GM21786 (cell line): ENCODE results near the gene PRMT1.

Experiments used
- ATAC-seq: cut with Tn5 transposase; IDR thresholded peaks from one replicate; pipeline ENCODE4 v1.9.1; 2021; ENCODE audit not compliant: unreplicated experiment

PRMT1 gene

DNA sequence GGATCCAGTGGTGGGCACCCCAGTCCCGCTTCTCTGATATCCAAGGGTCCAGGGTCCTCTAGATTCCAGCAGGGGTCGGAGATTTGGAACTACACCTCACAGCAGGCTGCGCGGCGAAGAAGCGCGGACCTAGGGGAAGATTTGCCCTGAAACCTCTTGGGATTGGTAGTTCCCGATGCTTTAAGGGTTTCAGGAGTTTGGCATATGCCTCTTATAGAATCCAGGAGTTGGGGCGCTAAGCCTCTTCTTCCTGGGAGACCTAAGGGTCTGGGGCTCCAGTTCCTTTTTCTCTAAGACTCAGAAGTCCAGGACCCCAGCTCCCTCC, 11.0 kb upstream of the PRMT1 start:
- ATAC-seq = no peak

DNA sequence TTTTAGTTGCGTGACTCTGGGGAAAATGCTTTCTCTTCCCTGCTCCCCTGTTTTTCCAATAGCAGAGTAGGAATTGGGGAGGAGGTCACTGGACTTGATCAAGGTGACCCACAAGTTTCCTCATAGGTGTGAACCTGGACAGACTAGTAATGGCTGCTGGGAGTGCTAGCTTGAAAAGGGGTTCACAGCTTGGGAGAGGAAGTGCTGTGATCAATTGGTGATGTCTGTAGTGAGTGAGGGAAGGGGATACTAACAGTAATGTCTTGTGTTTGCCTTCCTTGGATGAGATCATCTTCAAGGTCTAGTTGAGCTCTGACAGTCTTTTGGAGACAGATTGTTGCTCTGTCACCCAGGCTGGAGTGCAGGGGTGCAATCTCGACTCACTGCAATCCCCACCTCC, 9.6 kb upstream of the PRMT1 start:
- no peak for ATAC-seq

DNA sequence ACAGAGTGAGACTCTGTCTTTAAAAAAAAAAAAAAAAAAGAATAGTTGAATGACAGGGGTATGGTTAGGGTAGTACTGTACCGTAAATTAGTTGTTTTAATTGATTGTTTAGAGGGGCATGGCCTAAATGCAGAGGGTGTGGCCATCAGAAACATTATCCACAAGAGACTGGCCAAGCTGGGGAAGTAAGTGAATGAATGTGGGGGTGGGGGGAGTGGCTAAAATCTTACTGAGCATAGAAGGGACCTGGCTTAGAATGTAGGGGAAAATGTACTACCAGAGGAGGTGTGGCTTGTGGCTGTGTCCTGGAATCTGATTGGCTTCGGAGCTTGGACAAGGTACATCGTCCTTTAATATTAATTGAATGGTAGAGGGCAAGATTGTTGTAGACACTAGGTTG, 7.6 kb upstream of the PRMT1 start:
- no peak for ATAC-seq

DNA sequence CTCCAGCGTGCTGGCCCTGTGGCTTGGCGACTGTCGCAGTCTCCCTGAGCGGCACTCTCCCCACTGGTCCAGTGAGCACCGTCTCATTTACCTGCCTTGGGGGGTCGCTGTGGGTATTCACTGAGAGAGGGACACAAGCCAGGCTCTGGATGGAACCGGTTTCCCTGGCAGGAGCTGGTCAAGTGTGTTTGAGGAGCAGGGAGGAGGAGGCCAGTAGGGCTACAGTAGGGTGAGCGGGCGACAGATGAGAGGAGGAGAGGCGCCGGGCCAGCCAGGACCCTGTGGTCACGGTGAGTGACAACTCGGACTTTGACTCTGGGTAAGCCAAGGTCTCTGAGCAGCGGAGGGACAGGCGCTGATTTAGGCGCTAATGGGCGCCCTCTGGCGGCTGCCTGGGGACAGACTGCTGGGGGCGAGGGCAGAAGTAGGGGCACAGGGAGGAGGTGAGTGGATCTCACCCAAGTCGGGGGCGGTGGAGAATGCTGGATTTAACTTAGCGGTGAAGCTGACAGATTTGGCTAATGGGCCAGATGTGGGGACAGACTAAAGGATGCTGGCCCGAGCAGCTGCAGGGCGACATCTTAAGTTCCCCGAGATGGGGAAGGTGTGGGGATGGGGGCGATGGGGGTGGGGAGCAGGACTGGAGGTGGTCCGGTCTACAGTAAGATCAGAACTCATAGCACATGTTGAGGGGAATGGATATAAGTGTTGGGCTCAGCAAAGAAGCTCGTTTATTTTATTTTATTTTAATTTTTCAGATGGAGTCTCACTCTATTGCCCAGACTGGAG, 4.7 kb upstream of the PRMT1 start:
- no peak for ATAC-seq

DNA sequence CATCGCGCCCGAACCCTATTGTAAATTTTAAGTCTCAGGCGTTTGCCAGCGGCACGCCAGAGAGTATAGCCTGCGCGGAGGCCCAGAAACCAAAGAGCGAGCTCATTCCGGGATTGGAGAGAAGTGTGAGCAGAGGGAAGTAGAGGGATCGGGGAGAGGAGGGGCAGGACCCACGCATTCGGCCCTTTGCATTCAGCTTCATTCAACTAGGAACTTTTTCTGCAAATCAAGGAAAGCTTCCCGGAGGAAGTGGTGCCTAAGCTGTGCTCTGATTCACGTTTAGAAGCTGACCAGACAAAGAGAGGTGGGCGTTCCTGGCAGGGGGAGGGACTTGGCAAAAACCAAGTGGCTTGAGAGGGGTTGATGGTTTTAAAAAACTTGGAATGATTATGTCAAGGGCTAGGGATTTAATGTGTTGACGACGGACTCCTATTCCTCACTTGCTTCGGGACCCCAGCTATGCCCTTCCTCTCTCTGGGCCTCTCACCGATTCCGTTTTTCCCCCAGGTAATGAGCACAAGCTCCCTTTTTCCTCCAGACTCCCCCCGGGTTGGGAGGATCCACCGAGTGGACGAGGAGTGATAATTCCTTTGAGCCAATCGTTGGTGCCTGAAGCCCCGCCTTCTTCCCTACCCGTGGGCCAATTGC, 811 bp upstream of the PRMT1 start:
- no peak for ATAC-seq

DNA sequence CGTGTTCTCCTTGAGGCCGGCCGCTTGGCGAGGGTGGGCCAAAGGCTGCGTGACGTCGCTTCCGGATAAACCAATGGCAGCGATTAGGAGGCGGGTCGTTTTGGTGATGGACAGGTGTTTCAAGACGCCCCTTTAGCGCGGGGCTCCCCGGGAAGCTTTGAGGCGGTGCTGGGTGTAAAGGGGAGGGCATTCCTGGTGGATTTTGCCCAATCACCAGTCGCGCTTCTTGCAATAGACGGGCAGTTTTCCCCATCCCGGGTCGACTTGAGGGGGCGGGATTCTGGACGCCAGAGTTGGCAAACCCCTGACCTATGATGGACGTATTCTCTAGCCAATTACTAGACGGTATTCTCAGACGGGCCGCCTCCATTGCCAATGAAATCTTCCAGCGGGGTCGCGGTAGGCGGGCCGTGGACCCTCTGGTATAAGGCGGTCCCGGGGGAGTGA, 264 bp upstream of the PRMT1 start:
- ATAC-seq = peak; percentile 61

DNA sequence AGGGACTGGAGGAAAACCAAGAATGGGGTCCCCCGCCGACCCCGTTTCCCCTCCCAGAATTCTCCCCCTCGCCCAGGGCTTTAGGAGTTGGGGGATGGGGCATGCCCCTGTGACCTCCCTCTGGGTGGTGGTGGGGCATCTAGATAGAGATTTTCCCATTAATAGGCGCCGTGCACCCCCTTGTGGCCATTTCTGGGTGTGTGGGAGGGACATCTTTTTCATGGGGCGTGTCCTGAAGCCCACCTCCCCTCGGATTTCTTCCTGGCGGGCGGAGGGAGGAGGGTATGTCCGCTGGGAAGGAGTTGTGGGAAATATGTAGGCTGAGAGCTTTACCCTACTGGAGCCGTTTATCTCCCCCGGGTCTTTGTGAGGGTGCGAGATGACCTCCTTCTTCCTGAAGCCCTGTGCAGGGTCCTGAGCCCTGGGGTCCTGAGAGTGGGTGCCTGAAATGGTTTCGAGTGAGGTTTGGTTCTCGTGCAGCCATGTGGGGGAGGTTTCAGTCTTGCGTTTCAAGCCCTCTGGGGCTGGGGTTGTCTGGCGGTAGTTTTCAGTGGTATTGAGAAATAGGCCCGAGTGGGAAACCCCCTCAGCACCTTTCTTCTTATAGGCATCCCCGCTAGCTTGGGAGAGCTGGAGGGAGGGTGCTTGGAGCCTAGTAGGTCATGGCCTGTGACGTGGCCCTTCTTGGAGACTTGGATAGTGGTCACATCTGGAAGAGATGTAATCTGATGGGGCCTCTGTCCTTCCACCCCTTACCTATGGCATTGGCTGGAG, 1.0 kb downstream of the PRMT1 start:
- no peak for ATAC-seq

DNA sequence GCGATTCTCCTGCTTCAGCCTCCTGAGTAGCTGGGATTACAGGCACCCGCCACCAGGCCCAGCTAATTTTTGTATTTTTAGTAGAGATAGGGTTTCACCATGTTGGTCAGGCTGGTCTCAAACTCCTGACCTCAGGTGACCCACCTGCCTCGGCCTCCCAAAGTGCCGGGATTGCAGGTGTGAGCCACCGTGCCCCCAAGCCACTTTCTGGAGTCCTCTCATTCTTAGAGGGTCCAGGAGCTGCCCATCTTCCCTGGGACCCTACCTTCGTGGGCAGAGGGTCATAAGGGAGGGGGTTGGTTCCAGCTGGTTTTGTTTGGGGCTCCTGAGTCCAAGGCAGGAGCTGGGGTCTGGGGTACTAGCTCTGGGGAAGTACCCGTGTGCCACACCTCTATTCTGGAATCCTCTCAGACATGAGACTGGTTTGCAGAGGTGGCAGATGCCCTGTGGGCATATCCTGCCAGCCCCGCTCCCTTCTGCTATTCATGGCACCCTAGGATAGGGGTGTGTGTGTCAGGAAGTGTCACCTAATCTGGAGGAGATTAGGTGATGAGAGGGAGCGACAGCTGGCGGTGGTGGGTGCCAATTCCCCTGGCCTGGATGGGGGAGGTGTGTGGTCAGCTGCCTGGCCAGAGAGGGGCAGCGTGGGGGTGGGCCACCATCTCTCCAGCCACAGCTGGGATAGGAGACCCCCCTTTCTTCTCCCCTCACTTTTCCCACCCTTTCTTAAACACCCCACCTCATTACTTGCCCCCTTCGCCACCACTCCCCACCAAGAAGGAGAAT, 2.1 kb downstream of the PRMT1 start:
- ATAC-seq = no peak

DNA sequence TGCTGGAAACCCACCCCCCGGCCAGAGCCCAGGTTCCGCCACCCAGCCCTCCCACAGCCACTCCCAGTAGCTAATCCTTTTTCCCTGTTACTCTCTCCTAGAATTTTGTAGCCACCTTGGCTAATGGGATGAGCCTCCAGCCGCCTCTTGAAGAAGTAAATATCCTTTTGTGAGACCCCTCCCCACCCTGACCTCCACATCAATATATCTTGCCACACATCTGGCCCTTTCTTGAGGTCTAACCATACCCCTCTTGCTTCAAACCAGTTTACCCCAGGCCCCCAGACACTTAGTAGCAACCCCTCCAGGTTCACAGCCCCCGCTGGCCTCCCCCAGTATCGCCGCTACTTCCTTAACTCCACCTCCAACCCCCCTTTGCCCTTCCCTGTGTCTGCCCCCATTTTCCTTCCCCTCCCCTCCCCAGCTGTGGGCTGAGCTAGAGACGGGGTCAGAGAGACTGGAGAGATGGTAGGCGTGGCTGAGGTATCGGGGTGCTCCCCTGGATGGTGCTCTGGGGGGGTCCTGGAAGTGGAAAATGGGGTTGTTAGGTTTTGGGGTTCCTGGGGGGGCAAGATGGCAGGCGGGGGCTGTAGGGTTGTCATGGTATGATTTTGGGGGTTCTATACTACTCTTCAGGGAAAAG, 2.8 kb downstream of the PRMT1 start:
- no peak for ATAC-seq

DNA sequence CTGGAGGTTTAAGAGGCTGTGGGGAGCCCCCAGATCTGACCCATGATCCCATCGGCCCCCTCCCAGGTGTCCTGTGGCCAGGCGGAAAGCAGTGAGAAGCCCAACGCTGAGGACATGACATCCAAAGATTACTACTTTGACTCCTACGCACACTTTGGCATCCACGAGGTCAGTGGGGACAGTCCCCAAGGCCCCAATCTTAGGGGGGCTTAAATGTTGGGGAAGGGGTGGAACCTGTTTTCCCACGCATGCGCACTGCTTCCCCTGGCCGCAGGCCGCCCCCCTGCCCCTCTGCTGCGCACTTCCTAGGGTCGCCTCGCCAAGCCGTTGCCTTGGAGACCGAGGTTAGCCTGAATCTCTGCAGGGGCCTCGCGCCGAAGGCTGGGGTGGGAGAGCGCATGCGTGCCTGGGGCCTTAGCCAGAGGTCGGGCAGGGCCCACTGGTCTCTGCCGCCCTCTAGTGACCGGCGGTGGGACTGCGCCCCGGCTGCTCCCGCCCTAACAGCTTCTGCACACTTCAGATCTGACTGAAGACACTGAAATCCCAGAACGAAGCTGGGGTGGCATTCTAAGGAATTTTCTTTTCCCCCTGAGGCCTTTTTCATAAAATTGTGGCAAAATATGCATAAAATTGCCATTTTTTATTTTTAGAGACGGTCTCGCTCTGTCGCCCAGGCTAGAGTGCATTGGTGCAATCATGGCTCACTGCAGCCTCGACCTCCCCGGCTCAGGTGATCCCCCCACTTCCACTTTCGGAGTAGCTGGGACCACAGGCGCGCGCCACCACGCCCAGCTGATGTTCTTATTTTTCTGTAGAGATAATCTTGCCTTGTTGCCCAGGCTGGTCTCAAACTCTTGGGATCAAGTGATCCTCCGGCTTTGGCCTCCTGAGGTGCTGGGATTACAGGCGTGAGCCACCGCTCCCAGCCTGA, 3.6 kb downstream of the PRMT1 start:
- no peak for ATAC-seq

DNA sequence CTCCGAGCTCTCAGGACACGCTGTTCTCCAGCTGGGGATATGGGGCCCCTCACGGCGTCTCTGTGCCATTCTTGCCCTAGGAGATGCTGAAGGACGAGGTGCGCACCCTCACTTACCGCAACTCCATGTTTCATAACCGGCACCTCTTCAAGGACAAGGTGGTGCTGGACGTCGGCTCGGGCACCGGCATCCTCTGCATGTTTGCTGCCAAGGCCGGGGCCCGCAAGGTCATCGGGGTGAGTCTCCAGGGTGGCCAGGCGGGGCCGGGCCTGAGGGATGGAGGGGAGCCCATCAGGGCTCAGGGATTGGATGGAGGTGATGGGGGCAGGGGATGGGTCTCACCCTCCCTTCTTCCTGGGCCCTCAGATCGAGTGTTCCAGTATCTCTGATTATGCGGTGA, 4.8 kb downstream of the PRMT1 start:
- ATAC-seq = no peak

DNA sequence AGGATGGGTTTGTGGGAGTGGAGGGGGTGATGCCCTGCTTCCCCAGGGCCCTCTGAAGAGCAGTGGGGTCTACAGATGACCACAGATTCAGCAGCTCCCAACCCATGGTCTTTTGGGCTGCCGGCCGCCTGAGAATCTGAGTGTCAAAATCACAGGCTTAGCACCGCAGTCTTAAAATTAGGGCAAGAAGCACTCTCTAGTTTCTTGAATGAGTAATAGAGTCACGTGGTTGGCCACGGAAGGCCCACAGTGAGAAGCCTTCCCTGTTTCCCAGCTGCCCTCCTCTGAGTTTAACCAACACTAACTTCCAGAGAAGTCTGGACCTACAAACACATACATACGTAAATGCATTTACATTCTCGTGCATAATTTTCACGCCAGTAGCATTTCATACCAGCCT, 5.2 kb downstream of the PRMT1 start:
- ATAC-seq = no peak

DNA sequence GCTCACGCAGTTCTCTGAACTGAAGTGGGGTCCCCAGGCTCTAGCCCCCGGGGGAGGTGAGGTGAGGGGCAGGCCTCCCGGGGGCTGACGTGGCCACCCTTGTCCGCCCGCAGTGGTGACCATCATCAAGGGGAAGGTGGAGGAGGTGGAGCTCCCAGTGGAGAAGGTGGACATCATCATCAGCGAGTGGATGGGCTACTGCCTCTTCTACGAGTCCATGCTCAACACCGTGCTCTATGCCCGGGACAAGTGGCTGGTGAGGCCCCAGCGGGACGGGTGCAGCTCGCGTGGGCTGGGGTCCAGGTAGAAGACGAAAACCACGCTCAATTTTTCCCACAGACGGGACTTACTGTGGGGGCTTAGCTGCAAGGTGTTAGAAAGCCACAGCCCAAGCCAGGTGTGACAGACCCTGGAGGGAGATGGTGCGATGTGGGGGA, 6.8 kb downstream of the PRMT1 start:
- no peak for ATAC-seq

DNA sequence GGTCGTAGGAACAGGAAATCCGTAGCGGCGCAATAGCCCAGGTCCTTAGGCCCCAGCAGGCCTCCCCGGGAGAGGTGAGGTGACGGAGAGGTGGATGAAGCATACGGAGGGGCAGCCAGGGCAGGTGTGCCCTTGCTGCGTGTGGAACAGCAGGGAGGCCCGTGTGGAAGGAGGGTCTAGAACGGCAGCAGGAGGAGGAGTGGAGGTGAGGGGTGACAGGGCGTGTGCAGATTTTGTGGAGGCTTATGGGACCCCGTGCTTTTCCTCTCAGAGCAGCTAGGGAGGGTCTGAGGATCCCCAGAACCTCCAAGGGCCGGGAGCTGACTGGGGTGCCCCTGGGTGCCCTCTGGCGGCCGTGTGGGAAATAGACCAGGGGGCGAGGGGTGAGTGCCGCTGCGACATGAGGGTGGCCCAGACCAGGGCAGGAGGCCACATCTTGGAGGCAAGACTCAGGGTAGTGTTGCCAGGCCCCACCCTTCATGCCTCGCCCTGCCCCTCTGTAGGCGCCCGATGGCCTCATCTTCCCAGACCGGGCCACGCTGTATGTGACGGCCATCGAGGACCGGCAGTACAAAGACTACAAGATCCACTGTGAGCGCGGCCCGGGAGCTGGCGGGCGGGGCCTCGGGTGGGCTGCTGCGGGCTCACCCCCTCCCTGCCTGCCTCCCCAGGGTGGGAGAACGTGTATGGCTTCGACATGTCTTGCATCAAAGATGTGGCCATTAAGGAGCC, 7.3 kb downstream of the PRMT1 start:
- ATAC-seq = no peak

DNA sequence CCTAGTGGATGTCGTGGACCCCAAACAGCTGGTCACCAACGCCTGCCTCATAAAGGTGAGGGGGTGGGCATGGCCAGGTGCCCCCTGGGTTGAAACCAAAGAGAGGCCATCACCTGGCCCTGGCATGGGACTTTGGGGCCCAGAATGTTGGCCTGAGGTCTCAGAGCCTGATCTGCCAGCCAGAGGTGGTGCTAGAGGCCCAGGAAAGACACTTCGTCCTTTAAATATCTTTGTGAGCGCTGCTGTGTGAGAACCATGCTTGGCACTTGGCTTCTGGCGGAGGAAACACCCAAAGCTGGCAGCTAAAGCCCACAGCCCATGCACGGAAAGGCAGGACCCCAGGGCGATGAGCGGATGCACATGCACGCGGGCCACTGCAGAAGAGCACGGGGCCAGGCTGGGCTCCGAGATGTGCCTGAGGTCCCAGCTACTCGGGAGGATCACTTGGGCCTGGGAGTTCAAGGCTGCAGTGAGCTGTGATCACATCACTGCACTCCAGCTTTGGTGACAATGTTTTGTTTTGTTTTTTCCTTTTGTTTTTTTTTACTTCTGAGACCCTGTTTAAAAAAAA, 8.0 kb downstream of the PRMT1 start:
- no peak for ATAC-seq

DNA sequence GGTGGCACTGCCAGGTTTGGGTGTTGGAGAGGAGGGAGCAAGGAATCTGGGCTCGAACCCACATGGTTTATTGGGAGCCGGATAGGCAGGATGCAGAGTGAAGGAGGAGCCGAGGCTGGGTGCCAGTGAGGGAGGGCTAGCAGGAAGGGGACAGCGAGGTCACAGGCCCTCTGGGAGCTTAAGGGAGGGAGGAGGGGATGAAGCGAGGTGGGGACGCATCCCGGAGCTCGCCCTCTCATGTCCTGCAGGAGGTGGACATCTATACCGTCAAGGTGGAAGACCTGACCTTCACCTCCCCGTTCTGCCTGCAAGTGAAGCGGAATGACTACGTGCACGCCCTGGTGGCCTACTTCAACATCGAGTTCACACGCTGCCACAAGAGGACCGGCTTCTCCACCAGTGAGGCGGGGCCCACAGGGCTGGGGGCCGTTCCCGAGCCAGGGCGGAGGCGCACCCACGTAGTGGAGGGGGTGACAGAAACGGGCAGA, 8.8 kb downstream of the PRMT1 start:
- no peak for ATAC-seq

DNA sequence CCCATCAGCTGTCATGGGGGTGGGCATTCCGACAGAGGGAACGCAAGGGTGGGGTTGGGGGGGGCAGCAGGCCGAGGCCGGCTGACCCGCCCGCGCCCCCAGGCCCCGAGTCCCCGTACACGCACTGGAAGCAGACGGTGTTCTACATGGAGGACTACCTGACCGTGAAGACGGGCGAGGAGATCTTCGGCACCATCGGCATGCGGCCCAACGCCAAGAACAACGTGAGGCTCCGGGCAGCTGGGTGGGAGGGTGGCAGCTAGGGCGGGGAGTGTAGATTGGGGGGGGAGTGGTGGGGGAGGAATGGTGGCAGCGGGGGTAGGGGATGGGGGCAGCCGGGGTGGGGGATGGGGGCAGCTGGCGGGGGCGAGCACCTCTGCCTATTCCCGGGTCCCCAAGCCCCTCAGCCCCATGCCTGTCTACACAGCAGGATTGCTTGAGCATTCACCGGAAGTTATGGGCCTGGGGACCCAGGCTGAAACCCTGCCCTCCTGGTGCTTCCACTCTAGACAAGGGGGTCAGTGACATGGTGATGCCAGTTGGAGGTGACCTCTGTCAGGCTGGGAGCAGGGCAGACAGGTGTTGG, 9.5 kb downstream of the PRMT1 start:
- ATAC-seq = no peak

DNA sequence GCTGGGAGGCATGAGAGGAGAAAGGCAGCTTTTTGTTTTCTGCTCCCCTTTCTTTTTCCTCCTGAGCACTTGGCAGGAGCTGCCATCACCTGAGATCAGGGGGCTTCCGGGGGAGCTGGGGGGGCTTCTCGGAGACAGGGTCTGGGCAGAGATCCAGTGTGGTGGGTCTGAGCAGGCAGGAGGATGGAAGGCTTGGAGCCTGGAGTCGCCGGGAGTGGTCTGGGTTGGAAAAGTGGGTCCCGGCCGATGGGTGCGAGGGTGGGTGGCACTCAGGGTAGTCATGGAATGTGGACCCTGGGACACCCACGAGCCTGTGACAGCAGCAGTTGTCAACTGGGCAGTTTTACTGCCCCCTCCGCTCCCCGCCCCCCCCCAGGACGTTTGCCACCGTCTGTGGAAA, 10.1 kb downstream of the PRMT1 start:
- ATAC-seq = no peak
